Stimulated activated CD8-positive, alpha-beta memory T cell treated with anti-CD3 and anti-CD28 coated beads, Interleukin-15, amount 100 ng/mL, for 24 hours (primary cell): Measurements from ENCODE around the gene LCN10.
A peak's percentile ranks its signal among the peaks of the same experiment; 100 is the strongest.

ENCODE experiments used
- DNase-seq: peaks from one replicate; pipeline ENCODE4 v3.0.0-alpha.2; 2020; ENCODE audit warnings: low read depth

The LCN10 gene

GRCh38 chr9:136738960-136739359, 3.8 kb downstream of the LCN10 start:
- no peak for DNase-seq

- DNase-seq: no peak
Observed at GRCh38 chr9:136735812-136736480, 6.8 kb downstream of the LCN10 start.

GRCh38 chr9:136734837-136735496, 7.8 kb downstream of the LCN10 start:
- DNase-seq: no peak

GRCh38 chr9:136733611-136734010, 9.1 kb downstream of the LCN10 start:
- no peak for DNase-seq

- DNase-seq: no peak
Observed at GRCh38 chr9:136732444-136733178, 10.1 kb downstream of the LCN10 start.

- DNase-seq: no peak
Observed at GRCh38 chr9:136729926-136730325, 12.8 kb downstream of the LCN10 start.

GRCh38 chr9:136729144-136729543, 13.6 kb downstream of the LCN10 start:
- DNase-seq: no peak

GRCh38 chr9:136728548-136729123, 14.1 kb downstream of the LCN10 start:
- no peak for DNase-seq

GRCh38 chr9:136728080-136728547, 14.6 kb downstream of the LCN10 start:
- peak; percentile 95 for DNase-seq

GRCh38 chr9:136726631-136727191, 16.0 kb downstream of the LCN10 start:
- DNase-seq: no peak

GRCh38 chr9:136726118-136726517, 16.6 kb downstream of the LCN10 start:
- DNase-seq: no peak

- DNase-seq: no peak
Observed at GRCh38 chr9:136725612-136726011, 17.1 kb downstream of the LCN10 start.

- no peak for DNase-seq
Observed at GRCh38 chr9:136724772-136725171, 18.0 kb downstream of the LCN10 start.

- no peak for DNase-seq
Observed at GRCh38 chr9:136723989-136724388, 18.8 kb downstream of the LCN10 start.

GRCh38 chr9:136723362-136723976, 19.3 kb downstream of the LCN10 start:
- no peak for DNase-seq

GRCh38 chr9:136722969-136723356, 19.8 kb downstream of the LCN10 start:
- DNase-seq: no peak

- DNase-seq: no peak
Observed at GRCh38 chr9:136722093-136722968, 20.4 kb downstream of the LCN10 start.

- DNase-seq: no peak
Observed at GRCh38 chr9:136721339-136722092, 21.2 kb downstream of the LCN10 start.

- DNase-seq: no peak
Observed at GRCh38 chr9:136720898-136721338, 21.8 kb downstream of the LCN10 start.

GRCh38 chr9:136720251-136720897, 22.4 kb downstream of the LCN10 start:
- DNase-seq: no peak
